ENCODE measurements around the gene TMEM35B.

DNA sequence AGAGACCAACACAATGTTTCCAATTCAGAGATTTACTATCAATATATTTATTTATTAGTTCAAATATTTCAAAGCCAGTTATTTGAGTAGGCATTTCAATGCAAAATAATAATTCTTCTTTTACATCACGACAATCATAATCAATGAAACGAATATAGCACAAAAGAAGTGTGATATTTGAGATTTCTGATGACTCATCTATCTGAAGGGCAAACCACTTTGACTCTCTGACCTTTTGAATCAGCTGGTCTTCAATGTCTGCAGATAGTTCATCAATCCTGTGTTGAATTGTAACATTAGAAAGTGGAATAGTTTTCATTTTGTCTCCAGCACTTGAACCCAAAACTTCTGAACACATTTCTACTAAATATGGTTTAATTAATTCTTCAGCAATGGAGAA is 3.0 kb upstream of the TMEM35B start:
- TF ChIP-seq, protein P1, sequence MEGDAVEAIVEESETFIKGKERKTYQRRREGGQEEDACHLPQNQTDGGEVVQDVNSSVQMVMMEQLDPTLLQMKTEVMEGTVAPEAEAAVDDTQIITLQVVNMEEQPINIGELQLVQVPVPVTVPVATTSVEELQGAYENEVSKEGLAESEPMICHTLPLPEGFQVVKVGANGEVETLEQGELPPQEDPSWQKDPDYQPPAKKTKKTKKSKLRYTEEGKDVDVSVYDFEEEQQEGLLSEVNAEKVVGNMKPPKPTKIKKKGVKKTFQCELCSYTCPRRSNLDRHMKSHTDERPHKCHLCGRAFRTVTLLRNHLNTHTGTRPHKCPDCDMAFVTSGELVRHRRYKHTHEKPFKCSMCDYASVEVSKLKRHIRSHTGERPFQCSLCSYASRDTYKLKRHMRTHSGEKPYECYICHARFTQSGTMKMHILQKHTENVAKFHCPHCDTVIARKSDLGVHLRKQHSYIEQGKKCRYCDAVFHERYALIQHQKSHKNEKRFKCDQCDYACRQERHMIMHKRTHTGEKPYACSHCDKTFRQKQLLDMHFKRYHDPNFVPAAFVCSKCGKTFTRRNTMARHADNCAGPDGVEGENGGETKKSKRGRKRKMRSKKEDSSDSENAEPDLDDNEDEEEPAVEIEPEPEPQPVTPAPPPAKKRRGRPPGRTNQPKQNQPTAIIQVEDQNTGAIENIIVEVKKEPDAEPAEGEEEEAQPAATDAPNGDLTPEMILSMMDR (IDR thresholded peaks at IDR 0.05) = no peak
- TF ChIP-seq REST (IDR thresholded peaks at IDR 0.05; ENCODE audit: insufficient read depth in 1 of 2, low read depth in 2 of 2, low read length in 1 of 2) (no peak), POLR2AphosphoS5 (IDR thresholded peaks at IDR 0.05; ENCODE audit: low read depth, low read length) (no peak), SIN3A (IDR thresholded peaks at IDR 0.05; ENCODE audit: borderline replicate concordance, insufficient read depth, low read depth, low read length) (no peak), TCF7L2 (IDR thresholded peaks at IDR 0.05; ENCODE audit: low read depth, low read length) (no peak)
